Activated T-cell treated with anti-CD3 and anti-CD28 coated beads for 4 hours (primary cell): ENCODE measurements around the gene DMXL1.
A peak's percentile ranks its signal among the peaks of the same experiment; 100 is the strongest.
"Not testable (repeated sequence)": the region's sequence is repeated elsewhere in the genome, so short reads cannot be mapped to it uniquely, and the experiment has no call there.

Experiments used
- DNase-seq: peaks from one replicate; pipeline ENCODE4 v3.0.0-alpha.2; 2020

DMXL1 gene

DNA sequence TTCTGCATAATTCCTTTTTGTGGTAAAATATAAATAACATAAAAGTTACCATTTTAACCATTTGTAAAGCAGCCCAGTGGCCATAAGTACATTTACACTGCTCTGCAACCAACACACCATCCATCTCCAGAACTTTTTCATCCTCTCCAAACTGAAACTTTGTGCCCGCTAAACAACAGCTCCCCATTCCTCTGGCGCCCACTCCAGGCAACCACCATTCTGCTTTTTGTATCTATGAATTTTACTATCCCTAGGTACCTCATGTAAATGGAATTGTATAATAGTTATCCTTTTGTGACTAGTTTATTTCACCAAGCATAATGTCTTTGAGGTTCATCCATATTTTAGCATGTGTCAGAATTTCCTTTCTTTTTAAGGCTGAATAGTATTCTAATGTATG lies 141.1 kb downstream of the DMXL1 start:
- no peak for DNase-seq

DNA sequence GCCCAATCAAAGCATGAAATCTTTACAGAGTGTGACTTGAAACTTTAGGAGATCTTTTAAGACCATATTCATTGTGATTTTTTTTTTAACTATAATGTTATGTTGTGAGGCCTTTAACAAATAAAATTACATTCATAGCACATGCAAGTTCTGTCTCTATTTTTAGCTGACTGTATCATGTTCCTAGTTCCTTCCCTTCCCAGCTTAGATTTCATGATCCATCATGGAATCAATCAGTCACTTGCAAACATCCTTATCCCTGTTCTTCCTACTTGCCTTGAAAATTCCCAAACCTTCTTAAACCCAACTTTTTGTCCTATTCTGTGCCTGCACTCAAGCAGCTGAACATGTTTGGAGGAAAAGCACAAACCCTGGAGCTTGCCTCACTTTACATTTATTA lies 141.8 kb downstream of the DMXL1 start:
- DNase-seq = no peak

DNA sequence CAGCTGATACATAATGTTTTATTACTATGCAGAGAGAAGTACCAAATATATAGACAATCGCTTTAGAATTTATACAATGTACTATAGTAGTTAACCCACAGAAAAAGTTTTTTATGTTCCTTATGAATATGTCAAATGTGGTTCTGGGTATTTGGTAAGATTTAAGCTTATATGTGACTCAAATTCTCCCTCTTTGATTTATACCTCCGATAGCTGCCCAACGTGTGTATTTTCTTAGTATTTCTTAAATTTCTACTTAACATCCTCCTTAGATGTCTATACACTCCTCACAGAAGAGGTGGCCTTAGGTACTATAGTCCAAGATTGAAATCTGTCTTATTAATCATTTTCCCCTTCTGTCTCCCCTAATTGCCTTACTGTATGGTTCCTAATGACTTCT lies 146.3 kb downstream of the DMXL1 start:
- no peak for DNase-seq

DNA sequence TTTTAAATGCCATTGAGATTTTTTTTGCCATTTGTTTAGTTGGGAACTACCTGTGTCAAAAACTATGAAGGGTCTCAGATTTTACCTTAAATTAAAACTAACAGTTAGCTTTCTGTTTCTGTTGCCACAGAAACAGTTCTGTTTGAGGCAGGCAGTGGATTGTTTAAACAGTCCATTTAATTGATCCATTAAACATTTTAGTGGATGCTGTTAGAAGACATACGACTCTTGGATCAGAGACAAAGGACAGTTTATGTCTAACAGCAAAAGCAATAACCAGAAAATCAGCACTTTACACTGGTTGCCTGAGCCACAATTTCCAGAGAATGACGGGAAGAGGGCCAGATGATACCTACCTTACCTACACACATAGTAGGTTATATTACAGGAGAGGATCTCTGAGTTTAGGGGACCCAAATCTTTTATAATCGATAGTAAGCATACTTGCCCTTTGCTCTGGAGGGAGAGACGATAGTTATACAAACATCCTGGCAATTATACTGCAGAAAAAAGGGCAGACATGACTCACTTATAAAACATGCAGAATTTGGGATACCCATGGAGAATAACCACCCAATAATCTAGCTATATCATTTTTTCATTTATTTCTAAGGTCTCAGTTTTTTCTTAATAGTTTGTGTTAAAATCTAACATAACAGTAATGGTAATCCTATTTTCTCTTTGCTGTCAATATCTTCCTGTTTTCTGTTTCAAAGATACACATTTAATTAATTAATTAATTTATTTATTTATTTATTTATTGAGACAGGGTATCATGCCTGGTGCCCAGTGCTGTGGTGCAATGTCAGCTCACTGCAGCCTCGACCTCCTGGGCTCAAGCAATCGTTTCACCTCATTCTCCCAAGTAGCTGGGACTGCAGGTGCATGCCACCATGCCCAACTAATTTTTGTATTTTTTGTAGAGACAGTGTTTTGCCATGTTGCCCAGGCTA lies 148.2 kb downstream of the DMXL1 start:
- DNase-seq = no peak

DNA sequence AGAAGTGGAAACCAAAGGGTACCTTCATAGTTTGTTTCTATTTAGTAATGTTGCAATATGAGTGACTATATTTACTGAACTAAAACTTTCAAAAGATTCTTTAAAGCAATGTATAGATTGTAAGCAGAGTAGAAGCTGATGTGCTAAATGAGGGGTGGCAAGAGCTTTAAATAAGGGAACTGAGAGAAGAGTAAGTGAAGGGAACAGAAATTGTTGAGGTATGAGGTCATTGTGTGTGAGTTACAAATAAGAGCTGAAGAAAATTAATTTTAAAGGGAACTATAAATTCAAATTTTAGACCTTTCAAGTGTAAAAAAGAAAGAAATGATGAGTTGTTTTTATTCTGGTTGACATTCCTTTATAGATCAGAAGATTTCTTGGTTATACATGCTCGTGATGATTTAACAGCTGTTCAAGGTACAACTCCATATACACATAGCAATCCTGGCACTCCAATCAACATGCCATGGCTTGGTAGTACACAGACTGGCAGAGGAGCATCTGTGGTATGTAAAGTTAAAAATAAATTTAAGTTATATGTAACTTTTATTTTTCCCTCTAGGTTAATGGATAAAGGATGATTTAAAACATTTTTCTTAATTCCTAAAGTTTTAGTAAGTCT lies 149.8 kb downstream of the DMXL1 start:
- no peak for DNase-seq

DNA sequence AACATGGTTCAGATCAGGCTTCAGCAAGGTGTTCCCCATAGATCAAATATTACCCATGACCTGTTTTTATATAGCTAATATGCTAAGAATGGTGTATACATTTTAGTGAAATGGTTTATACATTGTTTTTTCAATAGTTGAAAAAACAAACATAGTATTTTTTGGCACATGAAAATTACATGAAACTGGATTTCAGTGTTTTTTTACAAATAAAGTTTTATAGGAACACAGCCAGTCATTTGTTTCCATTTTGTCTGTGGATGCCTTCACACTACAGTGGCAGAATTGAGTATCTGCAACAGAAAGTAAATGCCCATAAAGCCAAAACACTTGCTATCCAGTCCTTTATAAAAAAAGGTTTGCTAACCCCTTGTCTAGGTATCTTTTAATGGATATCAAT lies 150.4 kb downstream of the DMXL1 start:
- no peak for DNase-seq

DNA sequence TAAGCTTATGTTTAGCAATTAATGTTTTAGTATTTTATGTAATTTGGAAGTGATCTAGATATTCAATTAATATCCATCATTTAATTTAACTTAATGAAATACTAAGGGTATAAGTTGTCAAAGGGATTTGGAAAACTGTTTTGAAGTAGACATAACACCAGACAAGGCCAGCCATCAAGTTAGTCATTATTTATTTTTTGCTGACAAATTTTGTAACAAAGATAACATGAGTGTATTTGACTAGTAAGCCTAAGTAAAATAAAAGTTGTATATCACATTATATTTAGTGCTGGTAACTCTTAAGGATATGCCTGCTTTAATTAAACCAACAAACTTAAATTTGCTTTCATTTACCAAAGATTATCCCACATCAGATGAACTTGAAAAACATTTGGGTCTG lies 159.1 kb downstream of the DMXL1 start:
- DNase-seq = no peak

DNA sequence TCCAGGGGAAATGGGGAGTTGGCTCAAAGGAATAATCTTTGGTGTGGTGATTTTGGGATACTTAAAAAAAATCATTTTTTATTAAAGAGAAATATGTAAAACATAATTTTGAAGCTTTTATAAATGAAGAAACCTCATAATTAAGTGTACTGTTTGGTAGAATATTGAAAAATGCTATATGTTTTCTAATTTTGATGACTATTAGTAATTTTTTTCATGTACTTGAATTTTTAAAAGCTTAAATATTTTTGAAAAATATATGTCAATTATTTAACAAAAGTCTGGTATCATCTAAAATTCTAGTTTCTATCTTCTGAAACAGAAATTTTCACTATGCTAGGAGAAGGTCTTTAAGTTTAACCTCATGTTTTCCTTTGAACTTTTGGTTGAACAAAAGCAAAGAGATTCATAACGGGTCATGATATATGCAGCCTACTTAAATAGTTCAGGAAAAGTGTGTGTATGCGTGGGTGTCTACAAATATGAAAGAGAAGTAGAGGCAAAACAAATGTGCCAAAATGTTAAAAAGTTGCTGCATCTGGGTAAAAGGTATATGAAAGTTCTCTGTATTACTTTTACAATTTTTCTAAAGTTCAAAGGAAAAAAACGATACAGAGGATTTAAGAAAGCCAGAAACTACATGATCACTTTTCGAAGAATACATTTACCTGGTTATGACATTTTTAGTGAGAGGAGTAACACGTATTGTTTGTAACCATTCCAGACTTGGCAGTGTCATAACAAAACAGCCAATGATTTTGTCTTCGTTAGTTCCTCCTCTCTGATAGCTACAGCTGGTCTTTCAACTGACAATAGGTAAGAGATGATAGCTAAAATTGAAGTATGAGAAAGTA lies 167.6 kb downstream of the DMXL1 start:
- no peak for DNase-seq

DNA sequence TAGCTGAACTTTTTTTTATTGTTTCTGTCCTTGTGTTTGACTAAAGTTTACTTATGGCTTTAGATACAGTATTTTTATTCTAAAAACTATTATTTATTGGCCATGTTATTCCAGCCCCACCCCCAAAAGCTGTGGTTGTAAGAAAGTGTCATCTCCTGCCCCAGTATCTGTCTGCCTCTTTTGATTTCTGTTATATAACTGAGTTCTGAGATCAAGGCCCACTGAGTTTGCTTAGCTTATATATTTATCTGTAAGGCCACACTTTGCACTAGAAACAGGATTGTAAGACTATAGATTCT lies 168.2 kb downstream of the DMXL1 start:
- DNase-seq = no peak

DNA sequence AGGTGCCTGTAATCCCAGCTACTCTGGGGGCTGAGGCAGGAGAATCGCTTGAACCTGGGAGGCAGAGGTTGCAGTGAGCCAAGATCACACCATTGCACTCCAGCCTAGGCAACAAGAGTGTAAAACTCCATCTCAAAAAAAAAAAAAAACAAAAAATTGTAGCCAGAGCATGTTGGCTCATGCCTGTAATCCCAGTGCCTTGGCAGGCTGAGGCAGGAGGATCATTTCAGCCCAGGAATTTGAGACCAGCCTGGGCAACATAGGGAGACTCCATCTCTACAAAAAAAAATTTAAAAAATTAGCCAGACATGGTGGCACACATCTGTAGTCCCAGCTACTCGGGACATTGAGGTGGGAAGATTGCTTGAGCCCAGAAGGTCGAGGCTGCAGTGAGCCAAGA lies 168.9 kb downstream of the DMXL1 start:
- DNase-seq = not testable (repeated sequence)

DNA sequence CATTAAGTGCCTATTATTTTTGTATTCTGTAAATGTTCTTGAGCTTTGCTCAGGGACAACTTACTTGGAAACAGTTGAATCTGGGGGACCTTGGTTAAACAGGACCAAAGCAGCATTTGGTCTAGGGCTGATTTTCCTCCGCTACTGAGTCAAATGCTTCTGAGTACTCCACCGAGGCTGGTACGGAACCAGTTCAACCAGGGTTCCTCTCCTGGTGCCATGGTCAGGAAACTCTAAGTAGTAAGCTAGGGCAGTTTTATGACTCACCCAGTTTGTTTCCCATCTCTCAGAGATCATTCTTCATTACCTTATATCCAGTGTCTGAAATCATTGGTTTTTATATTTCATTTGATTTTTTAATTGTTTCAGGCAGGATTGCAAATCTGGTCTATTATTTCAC lies 173.0 kb downstream of the DMXL1 start:
- no peak for DNase-seq

DNA sequence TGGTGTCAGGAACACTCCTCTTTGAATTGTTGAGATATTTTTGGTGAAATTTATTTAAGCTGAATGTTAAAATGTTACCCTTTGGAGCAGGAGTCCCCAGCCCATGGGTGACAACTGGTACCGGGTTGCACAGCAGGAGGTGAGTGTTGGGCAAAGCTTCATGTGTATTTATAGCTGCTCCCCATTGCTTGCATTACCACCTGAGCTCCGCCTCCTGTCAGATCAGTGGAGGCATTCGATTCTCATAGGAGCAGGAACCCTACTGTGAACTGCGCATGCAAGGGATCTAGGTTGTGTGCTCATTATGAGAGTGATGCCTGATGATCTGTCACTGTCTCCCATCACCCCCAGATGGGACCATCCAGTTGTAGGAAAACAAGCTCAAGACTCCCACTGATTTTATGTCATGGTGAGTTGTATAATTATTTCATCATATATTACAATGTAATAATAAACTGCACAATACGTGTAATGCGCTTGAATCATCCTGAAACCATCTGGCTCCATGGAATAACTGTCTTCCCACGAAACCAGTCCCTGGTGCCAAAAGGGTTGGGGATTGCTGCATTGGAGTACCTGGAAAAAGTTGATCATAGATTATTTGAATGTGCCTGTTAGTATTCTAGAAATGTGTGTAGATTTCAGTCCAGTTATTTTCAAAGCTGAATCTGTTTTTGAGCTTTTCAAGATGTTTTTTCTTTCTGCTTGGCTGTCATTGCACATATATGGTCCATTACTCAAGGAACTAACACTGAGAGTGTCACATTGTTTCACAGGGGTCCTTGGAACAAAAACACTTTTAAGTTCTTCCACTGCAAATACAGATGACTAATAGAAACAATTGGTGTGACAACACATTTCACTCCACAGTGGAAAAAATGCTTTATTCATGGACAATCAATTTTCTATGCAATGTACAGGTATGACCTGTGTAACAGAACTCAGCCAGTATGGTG lies 180.3 kb downstream of the DMXL1 start:
- DNase-seq = no peak

DNA sequence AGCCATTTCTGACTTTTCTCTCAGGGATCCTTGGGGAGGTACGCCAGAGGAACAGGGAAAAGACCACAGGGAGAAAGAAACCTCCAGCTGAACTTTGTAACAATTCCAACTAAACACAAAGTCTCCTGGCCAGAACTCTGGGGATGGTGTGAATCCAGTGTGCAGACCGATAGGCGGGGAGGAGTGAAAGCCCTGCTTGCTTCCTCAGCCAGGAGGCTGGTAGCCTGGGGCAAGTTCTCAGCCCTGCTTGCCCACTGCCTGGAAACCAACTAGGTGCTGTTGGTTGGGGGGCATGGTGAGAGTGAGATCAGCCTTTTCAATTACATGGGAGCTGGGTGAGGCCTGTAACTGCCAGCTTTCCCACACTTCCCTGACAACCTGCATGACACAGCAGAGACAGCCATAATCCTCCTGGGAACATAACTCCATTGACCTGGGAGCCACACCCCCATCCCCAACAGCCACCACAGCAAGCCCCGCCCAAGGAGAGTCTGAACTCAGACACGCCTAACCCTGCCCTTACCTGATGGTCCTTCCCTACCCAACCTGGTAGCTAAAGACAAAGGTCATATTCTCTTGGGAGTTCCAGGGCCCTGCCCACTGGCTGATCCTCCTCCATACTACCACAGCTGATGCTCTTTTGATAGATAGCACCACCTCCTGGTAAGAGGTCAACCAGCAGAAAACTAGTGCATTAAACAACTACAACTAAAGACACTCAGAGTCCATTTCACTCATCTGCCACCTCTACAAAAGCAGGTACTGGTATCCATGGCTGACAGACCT lies 184.9 kb downstream of the DMXL1 start:
- DNase-seq = no peak

DNA sequence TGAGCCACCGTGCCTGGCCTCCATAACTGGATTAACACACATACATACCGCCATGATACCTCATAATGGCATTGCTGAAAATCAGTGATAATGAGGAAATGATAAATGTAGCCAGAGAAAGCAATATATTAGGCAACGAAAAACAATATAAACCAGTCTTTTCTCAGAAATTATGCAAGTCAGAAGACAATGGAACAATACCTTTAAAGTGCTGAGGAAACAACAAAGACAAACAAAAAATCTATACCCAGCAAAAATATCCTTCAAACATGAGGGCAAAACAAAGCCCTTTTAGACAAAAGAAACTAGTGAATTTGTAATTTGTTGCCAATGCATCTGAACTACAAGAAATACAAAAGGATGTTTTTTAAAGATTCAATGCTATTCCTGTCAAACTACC lies 186.7 kb downstream of the DMXL1 start:
- DNase-seq = no peak

DNA sequence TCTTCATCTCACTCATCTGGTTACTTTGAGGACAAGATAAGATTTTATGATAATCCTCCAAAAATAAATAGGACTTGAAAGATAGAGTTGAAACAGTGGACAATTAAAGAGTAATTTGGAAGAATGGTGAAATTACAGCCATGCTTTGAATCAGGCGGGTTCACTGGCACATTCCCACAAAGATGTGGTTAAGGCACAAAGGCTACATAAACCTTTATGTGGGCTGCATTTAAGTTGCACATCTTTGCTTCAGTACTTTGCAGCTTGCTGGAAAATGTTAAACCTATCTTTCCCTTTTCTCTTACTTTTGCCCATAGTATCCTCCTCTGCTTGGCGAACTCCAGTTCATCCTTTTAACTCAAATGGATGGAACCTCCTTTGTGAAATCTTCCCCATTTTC lies 192.8 kb downstream of the DMXL1 start:
- no peak for DNase-seq

DNA sequence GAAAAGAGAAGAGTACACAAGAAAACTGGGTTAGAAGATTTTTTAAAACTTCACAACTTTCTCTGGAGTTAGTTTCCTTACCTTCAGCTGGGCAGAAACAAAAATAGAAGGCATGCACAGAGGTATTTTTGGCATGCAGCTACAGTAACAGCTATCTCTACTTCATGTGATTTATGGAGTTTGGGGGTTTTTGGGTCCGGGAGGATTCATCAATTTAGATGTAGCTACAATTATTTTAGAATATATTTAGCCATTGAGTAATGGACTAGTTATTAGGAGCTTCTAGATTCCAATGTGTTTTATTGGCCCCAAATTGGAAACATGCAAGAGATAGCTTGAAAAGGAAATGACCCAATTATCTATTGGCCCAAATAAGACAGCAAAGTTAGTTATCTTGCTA lies 193.3 kb downstream of the DMXL1 start:
- no peak for DNase-seq

DNA sequence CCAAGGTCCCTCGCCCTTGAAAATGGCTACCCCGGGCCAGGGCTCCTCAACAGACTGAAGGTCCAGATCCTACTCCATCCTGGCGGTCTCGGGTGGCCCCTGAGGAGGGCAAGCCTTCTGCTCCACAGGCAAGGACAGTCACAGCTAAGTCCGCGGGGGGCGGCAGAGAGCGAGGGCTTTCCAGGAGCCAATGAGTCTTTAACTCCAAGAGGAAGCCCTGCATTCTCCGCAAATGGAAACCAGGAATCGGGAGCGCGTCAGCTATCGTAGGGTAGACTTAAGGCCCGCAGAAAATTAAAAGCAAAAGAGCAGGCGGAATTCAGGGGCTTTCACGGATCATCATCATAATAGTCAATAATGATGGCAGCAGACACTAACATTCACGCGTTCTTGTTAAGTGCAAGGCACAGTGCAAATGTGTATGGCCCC lies 197.1 kb downstream of the DMXL1 start:
- peak; percentile 44 for DNase-seq

DNA sequence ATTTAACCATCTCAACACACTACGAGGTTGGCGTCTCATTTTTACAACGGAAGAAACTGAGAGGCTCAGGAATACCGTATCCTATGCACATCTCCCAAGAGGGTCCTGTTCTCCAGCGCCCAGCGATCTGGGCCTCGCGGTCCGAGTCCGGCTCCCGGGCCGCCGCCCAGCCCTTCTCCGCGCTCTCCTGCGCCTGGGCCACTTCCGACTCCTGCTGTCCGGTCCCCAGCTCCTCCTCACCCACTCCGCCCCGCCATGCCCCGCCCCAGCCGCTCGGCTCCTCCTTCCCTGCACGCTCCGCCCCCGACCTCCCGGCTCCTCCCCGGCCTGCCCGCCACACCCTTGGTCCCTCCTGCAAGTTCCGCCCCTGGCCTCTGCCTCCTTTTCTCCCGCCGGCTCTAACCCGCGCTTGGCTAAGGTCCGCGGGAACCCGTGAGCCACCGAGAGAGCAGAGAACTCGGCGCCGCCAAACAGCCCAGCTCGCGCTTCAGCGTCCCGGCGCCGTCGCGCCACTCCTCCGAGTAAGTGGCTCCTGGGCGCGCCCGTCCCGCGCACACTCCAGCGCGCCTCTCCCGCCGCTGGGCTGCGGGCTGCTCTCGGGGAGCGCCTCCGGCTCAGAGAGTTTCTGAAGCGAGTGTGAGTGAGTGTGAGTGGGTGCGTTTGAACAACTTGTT lies 197.6 kb downstream of the DMXL1 start:
- peak; percentile 95 for DNase-seq

DNA sequence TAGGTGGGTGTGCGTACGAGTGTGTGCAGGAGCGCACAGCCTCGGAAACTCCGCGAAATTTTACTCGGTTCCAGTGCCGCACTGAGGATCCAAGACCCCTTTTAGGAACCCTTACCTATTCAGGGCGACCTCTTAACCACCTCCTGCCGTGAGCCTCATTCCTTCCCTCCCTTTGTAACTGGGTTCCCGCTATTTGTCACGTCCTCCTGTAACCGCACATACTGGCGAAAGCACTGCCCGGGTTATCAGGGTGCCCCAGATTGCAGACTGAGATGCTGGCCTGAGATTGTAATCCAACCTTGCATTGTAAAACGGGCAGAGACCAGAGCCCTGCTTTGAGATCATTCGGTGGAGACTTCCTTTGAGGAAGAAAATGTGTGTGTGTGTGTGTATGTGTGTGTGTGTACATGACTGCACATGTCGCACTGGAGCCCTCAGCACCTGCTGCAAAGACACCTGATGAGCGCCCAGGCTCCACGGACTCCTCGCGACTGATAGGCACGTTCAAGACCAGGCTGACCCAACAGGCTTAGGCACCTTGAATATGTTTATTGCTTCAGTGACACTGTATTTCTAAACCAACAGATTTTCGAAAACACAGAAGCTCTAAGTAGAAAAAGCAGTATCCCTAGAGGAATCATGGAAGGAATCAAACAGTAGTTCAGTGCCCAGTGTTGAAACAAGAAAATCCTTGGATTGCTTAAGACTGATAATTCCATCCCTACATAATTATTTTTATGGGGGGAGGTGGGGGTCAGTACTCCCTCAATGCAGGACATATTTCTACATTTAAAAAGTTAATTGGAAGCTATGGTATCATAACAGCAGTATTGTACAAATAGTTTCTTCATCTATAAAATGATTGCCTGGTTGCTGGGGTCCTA lies 198.4 kb downstream of the DMXL1 start:
- no peak for DNase-seq

DNA sequence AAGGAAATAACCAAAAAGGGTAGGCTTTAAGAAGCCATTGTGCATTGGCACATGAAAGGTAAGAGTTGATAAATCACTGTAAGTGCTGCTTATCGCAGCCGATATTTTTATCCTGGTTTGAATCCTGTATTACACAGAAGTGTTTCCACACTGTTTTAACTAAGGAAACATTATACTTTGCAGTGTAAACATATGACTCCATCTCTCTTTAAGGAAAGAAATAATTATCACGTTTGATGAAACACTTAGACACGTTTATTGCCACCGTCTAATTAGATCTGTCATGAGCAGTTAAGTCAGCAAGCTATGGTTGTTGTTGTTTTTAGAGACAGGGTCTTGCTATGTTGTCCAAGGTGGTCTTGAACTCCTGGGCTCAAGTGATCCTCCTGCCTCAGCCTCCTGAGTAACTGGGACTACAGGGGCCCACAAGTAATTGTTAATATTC lies 199.3 kb downstream of the DMXL1 start:
- DNase-seq = no peak
